Activated gamma-delta T cell treated with Interleukin-2 at 50 U/mL for 16 hours (primary cell): ENCODE measurements around the gene PRKAR1B.
A peak's percentile ranks its signal among the peaks of the same experiment; 100 is the strongest.
"Not testable (repeated sequence)": the region's sequence is repeated elsewhere in the genome, so short reads cannot be mapped to it uniquely, and the experiment has no call there.

Experiments used
- DNase-seq: peaks from one replicate; pipeline ENCODE4 v3.0.0-alpha.2; 2020

Gene PRKAR1B

DNA sequence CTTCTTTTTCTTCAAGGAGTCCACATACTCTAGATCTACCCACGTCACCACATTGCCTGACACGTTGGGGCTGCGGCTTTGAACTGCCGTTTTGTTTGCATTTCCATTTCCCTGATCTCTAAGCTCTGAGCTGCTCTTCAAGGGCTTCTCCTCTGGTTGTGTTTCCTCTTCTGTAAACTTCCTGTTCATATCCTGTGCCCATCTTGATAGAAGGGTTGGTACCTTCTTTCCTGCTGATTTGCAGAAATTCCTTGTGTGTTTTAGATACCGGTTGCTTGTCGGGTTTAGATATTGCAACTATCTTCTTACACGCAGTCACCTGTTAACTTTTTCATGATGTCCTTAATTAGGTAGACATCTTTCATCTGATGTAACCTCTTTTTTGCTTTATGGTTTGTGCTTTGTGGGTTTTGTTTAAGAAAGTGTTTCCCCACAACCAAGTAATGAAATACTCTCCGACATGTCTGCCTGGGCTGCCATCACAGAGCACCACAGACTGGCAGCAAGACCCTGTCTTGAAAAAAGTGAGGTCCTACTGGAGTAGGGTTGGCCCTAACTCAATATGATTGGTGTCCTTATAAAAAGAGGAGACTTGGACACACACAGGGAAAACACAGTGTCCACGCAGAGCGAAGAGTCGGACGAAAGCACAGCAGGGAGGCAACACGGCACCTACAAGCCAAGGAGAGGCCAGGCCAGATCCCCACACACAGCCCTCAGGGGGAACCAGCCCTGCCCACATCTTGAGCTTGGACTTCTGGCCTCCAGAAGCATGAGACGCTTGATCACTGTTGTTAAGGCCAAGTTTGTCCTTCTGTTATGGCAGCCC, 108.3 kb downstream of the PRKAR1B start:
- DNase-seq = peak; percentile 70

DNA sequence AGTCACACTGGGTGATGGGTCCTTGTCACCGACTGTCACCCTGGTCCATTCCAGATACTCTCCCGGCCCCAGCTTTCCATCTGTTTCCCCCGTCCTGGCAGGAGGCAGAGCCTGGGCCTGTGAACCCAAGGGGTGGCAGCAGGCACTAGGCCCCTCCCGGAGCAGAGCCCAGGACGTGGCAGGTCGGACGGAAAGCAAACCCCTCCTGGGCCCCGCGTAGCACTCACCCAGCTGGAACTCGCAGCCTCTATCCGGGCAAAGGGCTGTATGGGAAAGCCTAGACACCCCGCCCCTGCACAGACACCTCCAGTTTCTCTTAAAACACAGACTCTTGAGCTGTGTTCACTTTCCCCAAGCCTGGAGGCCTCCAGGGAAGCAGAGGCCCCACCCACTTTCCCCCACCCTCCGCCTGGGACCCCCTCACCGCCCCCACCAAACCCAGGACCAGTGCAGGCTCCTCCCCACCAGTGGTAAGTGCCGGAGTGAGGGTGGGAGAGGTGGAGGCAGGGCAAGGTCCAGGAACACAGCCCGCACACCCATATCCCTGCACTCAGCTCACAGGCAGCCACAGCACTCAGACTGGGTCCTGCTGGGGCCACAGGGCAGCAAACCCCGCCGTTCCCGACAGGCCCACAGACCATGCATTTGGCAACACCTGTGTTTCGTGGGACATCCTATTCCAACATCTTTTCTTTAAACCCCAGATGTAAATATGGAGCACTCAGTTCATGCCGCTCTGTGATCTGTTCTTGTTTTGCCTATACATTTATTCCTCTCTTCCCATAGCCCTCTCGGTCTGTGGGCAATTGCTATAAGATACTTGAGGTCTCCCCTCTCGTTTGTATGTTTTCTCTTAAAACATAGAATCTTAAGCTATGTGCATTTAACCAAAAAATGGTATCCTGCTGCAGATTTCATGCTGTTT, 109.2 kb downstream of the PRKAR1B start:
- no peak for DNase-seq

DNA sequence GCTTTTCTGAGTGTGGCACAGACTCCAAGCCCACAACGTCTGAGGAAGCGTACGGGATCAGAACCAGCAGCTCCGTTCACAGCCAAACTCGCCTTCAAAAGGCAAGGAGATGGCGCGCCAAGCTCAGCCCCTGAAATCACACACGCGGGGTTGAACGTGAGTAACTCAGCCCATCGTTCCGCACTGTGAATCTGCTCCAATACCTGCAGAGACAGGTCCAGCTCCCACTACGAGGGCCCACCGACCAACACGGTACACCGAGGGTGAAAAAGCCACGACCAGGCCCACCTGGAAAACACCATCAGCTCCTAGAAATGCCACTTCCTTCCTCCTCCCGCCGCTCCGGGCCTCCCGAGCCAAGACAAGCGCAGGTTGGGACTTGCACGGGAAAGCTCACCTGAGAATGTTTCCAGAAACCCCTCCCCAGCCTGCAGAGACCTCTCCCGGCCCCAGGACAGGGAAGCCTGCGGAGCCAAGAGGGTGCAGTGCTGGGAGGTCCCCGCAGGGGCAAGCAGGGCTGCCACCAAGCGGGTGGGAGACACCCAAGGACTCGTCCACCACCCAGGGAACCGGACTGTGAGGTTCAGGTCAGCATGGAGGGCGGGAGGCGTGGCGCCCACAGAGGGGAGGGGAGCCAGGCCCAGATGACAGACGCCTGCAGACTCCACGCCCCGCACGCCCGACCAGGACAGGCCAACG, 113.5 kb downstream of the PRKAR1B start:
- DNase-seq = no peak

- not testable (repeated sequence) for DNase-seq
Measured at GRCh38 chr7:611837-612236, 115.2 kb downstream of the PRKAR1B start.

DNA sequence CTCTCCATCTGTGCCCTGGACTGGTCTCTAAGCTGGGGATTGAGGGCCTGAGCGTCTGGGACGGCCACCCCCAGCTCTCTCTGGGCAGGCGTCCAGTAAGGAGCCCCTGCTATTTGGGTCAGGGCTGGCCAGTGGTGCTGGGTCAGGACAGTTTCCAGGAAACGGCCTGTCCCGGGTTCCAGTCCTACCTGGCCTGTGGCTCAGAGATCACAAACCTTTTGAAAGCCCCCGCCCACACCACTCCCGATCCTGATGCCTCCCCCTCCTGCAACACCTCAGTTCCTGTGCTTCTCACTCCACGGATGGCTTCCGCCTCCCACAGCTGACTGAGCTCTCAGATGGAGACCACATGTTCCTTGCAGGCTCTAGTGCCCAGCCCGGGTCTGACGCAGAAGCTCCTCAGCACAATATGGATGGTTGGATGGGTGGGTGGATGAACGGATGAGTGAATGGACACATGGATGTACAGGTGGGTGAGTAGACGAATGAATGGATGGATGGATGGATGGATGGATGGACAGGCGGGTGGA, 115.7 kb downstream of the PRKAR1B start:
- DNase-seq = no peak

- peak; percentile 33 for DNase-seq
Measured at GRCh38 chr7:610531-611280, 116.4 kb downstream of the PRKAR1B start.

DNA sequence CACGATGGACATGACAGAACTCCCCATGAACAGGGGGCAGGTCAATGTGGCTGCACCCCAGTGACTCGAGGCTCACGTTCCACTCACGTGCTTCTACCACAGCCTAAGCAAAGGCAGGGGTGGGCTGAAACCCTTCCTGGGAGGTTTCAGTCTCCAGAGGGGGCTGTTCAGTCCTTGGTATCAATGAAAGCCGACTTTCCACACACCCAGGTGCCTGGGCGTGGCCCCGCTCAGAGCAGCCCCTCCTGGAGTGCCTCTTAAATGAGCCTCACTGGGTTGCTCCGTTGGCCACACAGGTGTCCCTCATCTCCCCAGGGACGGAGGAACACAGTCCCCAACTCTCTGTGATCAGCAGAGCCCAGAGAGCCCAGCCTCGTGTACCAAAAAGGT, 116.9 kb downstream of the PRKAR1B start:
- no peak for DNase-seq

DNA sequence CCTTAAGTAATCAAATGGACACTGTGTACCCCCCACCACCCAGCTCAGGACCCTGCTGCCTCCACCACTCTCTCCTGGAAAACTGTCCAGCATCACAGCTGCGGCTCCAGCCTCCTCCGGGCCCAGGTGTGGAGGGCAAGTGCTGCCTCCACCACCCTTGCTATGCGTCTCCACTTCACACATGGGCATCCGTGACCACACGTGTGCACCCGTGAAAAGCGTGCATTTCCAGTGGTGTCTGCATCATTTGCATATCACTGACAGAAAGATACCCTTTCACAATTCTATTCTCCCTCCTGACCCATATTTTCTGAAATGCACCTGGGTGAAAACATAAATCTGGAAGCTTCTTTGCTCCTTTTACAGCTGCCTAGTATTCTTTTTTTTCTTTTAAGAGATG, 117.7 kb downstream of the PRKAR1B start:
- DNase-seq = no peak

DNA sequence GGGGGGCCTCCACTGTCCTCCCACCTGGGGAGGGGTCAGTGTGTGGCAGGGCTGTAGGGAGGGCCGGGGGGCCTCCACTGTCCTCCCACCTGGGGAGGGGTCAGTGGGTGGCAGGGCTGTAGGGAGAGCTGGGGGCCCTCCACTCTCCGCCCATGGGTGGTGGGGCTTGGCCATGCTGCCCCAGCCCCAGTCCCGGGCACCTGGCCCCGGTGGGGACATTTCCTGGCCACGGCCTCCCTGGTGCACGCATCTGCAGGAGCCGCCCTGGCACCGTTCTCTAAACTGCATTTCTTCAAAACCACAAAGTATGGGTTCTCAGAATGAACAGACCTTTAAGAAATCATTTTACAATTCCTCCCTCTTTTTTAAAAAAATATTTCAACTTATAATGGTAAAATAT, 118.1 kb downstream of the PRKAR1B start:
- no peak for DNase-seq

GRCh38 chr7:608361-608760, 118.7 kb downstream of the PRKAR1B start:
- DNase-seq = no peak

- no peak for DNase-seq
Measured at GRCh38 chr7:607938-608337, 119.1 kb downstream of the PRKAR1B start.

DNA sequence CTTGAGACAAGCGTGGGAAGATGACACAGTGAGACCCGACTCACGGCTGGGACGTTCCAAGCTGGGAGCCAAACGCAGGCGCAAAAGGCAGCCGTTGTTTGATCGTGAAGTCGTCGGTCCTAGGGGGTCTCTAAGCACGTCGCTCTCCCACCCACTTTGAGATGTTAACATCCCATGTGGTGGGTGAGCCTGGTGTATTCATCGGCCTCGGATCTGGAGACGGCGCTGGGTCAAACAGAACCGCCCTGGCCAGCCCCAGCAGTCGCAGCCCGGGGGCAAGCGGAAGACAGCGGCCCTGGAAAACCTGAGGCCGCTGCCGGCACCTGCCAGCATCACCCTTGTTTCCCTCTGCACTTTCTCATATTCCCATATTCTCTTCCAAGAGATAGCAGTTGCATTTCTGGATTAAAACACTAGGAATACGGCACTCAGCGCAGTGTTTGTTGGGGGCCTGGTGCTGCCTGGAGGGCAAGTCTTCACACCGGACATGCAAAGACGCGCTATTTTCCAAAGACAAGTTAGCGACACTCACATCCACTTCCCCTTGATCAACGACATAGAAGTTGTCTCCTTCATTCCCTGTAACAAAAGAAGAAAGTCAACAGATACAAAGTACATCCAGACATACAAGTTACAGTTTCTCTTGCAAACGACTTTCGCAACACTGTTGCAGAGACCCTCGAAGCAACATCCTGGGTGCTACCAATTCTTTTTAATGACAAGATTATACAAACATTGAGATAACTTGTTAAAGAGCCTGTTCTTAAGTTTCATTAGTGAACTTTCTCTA, 121.2 kb downstream of the PRKAR1B start:
- no peak for DNase-seq

- no peak for DNase-seq
Measured at GRCh38 chr7:604884-605531, 122.1 kb downstream of the PRKAR1B start.

DNA sequence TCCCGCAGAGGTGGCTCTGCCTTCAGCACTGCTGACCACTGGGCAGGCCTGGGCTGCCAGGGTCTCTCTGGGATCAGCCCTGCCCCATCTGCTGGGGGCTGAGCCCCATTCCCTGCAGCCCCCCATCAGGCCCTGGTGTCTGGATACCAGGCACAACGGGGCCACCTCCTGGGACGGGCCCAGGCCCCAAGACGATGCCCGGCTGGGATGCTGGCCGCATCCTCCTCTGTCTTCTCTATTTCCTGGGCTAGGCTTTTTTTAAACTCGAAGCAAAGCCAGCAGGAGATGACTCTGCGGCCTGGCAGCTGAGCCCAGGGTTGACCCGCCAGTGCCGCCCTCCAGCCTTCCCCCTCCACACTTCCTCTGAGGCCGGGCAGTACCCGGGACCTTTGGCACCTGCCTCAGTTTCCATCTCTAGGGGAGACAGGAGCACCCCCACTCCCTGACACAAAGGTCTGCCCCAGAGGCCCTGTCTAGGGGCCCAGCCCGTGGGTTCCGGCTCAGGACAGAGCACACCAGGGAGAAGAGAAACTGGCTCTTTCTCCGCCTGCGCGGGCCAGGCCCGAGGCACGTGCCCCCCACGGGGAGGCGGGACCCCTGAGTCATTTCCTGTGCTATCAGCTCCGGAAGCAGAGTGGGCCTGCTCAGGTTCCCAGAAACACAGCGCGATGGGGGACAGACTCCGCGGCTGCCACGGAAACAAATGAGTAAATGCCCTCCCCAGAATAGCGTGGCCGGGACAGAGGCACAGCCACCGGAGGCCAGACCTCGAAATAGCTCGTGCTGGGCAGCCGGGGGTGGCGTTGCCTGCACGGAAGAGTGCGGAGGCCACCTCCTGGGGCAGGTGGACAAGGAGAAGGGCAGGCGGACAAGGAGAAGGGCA, 122.8 kb downstream of the PRKAR1B start:
- peak; percentile 95 for DNase-seq

DNA sequence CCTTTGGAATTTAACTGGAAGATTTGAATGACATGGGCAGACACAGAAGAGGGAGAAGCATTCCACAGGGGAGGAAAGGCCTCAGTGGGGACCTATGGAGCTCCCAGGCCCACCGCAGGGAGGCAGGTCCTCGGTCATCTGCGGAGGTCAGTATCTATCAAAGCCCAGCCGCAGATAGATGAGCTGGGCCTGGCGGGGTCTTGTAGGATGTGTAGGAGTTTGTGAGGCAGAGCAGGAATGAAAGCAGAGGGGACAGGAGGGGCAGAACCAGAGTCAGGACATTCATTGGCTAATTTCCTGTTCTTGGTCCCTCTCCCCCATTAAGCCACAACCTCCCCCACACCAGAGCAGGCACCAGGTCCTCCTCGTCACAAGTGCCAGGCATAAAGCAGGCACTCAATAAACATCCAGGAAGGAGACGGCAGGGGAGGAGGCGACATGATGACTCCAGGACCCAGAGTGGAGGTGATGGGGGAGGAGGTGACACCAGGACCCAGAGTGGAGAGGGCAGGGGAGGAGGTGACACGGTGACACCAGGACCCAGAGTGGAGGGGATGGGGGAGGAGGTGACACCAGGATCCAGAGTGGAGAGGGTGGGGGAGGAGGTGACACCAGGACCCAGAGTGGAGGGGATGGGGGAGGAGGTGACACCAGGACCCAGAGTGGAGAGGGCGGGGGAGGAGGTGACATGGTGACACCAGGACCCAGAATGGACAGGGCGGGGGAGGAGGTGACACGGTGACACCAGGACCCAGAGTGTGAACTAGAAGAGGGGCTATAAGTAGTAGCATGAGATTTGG, 123.7 kb downstream of the PRKAR1B start:
- peak; percentile 36 for DNase-seq

- DNase-seq = peak; percentile 29
Measured at GRCh38 chr7:602341-603141, 124.5 kb downstream of the PRKAR1B start.

DNA sequence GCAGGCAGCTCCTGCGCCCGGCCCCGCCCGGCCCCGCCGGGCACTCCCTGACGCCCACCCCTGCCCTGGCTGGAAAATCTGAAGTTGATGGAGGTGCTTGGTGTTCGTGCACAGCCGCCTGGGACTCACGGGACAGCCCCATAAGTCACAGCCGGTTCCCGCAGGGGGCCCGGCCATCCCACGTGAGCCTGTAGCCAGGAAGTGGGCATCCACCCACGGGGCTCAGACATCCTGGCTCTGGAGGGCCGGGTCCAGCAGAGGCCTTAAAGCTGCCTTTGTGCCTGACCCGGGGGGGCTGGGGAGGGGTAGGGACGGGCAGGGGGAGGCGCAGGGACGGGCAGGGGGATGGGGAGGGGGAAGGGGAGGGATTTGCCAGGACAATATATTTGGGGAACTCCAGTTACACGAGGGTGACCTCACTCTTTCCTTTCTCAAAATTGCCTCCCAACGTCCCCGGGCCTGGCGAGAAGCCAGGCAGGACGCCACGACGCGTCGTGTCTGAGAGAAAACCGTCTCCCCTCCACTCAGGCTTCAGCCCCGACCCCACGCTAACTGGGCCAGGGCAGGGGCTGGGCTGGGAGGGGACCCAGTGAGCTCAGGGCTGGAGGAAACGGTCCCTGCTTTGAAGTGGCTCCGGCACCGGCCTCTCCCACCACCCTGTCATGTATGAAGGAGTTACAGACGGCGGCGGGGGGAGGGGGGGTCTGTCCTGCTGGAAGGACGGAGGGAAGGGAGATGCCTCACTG, 125.3 kb downstream of the PRKAR1B start:
- DNase-seq = peak; percentile 73
